Midbrain (tissue), 1 donor: ENCODE results near the gene NIM1K.
"Not testable (repeated sequence)": the region's sequence is repeated elsewhere in the genome, so short reads cannot be mapped to it uniquely, and the experiment has no call there.

Experiments
- DNase-seq: peaks from one replicate; lab custom pipeline; 2025; lab: John Stamatoyannopoulos, UW

NIM1K gene

GRCh38 chr5:43230707-43231106 is 38.7 kb downstream of the NIM1K start:
- no peak for DNase-seq

DNA sequence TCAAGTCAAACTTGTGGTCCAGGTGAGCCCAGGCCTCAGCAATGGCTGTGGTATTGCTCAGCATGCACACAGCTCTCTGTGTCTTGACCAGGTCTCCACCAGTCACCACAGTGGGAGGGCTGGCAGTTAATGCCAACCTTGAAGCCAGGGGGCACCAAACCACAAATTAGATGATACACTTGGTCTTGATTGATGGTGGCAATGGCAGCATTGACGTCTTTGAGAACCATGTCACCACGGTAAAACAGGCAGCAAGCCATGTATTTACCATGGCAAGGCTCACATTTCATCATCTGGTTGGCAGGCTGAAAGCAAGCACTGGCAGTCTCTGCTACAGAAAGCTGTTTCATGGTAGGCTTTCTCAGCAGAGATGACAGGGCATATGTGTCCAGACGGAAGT is 40.0 kb downstream of the NIM1K start:
- no peak for DNase-seq

- no peak for DNase-seq
Observed at GRCh38 chr5:43232943-43233833, 41.2 kb downstream of the NIM1K start.

- no peak for DNase-seq
Observed at GRCh38 chr5:43233946-43234345, 41.9 kb downstream of the NIM1K start.

- no peak for DNase-seq
Observed at GRCh38 chr5:43236653-43237355, 44.8 kb downstream of the NIM1K start.

- DNase-seq: no peak
Observed at GRCh38 chr5:43242196-43242595, 50.2 kb downstream of the NIM1K start.

GRCh38 chr5:43243270-43243669 is 51.2 kb downstream of the NIM1K start:
- DNase-seq: no peak

GRCh38 chr5:43244823-43245565 is 53.0 kb downstream of the NIM1K start:
- DNase-seq: no peak

GRCh38 chr5:43245724-43246385 is 53.8 kb downstream of the NIM1K start:
- DNase-seq: no peak

- no peak for DNase-seq
Observed at GRCh38 chr5:43251754-43252153, 59.7 kb downstream of the NIM1K start.

- no peak for DNase-seq
Observed at GRCh38 chr5:43255704-43256103, 63.7 kb downstream of the NIM1K start.

DNA sequence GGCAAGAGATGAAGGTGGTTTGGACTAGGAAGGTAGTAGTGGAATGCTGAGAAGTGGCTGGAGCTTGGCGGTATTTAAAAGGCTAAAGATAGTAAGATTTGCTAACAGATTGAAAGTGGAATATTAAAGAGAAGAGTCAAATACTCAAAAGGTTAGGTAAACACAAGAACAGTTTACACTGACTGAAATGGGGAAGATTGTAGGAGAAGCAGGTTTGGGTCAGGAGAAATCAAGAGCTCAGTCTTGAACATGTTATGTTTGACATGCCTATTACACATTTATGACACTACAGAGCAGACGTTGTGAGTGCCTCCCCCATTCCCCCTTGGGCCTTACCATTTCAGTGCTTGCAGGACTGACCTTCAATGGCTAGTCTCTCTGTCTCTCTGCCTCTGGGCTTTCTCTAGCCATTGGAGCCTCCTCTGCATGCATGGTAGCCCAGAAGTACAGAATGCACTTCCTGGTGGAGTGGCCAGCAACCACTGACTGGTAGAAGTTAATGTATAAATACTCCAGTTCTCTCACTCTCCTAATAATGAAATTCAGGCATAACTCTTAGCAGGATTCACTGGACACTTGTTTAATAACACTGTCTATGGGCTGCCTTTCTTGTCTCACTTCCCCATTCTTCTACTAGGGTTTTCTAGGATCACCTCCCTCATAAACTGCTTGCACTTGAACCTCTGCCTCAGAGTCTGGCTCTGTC is 64.4 kb downstream of the NIM1K start:
- DNase-seq: no peak

- no peak for DNase-seq
Observed at GRCh38 chr5:43258116-43258515, 66.1 kb downstream of the NIM1K start.

GRCh38 chr5:43262269-43262668 is 70.2 kb downstream of the NIM1K start:
- not testable (repeated sequence) for DNase-seq

DNA sequence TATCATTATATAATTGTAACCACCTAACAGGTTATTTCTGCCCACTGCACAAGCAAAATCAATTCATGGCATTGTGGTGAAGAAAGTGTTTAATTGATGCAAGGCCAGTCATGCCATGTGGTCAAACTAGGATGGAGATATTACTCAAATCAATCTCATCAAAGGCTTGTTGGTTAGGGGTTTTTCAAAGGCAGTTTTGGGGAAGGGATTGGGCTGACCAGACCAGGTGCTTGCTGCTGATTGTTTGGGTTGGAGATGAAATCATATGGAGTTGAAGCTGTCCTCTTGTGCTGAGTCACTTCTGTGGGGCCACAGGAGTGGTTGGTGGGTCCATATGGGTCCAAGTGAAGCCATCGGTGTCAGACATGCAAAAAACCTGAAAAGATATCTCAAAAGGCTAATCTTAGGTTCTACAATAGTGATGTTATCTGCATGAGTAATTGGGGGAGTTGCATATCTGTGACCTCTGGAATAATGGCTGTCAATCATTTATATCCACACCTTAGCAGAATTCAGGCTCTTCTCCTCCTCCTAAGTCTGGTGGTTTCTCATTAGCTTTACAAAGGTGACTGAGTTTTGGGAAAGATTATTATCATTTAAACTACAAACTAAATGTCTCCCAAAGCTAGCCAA is 76.3 kb downstream of the NIM1K start:
- DNase-seq: no peak

GRCh38 chr5:43270645-43271044 is 78.6 kb downstream of the NIM1K start:
- DNase-seq: no peak

DNA sequence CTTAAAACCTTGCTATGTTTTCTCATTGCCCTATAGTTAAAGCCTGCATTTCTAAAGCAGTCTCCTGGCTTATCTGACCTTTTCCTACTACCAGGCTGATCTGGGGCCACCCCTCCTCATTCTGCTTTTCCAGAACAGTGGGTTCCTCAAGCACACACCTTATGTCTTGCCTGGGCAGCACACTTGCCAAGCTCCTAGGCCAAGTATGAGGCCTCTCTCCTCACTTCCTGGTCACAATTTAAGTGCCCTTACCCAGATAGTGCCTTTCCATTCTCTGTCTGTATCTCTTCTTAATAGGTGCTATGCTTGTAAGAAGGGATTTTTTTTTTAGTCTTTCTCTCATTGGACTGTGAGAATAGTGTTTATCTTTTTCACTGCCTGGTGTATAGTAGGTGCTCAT is 81.5 kb downstream of the NIM1K start:
- no peak for DNase-seq

DNA sequence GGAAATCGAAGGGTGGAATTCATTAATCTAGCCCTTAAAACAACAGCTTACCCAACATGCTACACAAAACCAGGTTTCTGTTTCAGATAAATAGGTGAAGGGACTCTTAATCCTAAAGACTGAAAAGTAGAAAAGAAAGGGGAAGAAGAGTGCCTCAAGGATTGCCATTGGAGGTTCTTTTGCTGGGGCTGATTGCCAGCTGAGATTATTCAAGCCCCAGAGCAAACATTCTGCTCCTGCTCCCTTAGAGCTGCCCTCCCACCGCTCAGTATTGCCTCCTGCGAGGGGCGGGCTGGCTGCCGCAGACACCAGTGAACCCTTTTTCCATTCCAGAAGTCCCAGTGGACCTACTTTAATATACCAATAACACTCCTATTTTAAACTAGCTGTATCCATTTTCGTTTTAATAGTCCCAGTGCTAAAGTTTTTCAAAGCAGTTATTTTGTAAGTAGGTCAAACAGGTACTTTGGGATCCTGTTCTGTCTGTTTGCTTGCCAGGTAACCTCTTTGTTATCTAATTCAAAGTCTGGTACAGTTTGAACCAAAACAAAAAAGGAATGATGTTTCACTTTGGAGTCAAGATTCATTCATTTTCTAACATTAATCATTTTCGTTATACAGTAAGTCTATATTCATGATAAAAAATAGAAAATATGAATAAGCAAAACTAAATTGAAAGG is 82.5 kb downstream of the NIM1K start:
- DNase-seq: no peak

DNA sequence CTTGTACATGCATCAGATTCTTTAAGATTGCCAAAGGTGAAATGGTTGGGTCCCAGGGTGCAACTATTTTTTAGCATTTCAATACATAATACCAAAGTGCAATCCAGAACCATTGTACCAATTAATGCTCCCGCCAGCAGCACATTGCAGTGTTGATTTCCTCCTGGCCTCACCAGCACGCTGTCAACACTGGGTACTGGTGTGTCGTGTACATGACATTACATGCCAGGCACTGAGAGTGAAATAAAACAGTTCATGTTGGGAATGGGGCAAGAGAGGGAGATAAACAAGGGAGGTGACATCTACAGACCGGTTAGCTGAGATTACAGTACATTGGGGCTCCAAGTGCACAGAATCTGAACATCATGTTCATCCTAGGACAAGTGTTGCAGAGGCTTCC is 83.4 kb downstream of the NIM1K start:
- DNase-seq: no peak

DNA sequence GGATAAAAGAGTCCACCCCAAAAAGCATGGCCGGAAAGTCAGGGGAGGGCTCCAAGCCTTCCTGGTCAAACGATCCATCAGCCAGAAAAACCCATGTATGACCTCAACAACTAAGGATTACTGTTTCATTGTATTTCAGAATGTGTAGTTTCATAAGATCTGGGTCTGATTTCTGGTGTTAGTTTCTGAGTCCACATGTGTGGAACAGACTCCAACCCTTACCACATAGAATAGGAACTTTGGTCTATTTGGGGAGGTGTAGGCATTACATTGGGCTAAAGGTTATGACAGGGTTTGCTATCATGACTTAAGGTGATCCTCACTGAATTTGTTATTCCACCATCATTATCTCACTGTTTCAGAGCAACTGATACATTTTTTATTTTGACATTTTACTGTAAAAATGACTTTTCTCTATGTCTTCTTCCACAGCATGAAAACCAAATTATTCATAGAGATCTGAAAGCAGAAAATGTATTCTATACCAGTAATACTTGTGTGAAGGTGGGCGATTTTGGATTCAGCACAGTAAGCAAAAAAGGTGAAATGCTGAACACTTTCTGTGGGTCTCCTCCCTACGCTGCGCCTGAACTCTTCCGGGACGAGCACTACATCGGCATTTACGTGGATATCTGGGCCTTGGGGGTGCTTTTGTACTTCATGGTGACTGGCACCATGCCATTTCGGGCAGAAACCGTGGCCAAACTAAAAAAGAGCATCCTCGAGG is 87.7 kb downstream of the NIM1K start:
- DNase-seq: no peak
